Measurements from ENCODE around the gene TTLL3.

GRCh38 chr3:9781978-9782603 lies 28.0 kb upstream of the TTLL3 start:
- TF ChIP-seq CTCF (optimal IDR thresholded peaks at IDR 0.05 in 1 of 3, IDR thresholded peaks at IDR 0.05 in 1 of 3, conservative IDR thresholded peaks at IDR 0.05 in 1 of 3; ENCODE audit: extremely low read depth in 1 of 3, insufficient read depth in 2 of 3, low read length in 3 of 3): no peak
- TF ChIP-seq EZH2 (IDR thresholded peaks at IDR 0.05; ENCODE audit: low read length): no peak
